Left hindlimb (tissue), 1 donor: ENCODE measurements around the gene NACA.
A peak's percentile ranks its signal among the peaks of the same experiment; 100 is the strongest.
"Not testable (repeated sequence)": the region's sequence is repeated elsewhere in the genome, so short reads cannot be mapped to it uniquely, and the experiment has no call there.

ENCODE experiments used
- DNase-seq: peaks from one replicate; pipeline ENCODE4 v3.0.0-alpha.2; 2018

The NACA gene

DNA sequence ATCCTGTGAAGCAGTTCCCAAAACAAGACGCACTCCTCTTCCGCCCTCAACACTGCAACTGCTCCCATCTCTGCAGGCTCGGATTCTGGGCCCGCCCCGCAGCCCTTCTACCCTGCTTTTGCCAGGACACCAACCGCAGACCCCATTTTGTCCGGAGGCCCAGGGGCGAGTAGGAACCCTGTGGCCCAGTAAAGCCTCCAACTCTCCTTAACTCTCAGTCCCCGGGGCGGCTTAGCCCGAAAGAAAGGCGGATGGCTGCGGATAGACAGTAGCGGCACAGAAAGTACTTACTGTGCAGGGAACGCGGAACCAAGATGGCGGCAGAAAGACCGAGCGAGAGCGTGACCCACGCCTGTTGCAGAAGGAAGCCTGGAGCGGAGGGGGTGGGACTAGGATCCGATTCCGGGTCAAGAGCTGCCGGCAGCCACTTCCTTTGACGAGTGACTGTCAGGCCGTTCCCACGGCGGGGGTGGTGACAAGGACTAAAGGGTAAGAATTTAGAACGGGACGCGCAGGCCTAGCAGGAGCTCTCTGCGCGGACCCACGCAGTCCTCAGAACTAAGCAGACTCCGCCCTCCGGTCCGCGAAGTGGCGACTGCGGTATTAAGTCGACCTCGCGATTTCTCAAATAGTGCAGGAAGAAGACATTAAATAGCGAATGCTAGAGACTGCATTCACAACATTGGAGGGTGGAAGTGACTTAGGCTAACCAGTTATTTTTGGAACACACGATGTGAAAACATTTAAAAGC is at the start of gene NACA:
TSS of gene NACA (minus strand) at position 328 of the 751 bp plus-strand sequence. CDS start 778 bp downstream, outside the sequence.
- peak; percentile 99 for DNase-seq

DNA sequence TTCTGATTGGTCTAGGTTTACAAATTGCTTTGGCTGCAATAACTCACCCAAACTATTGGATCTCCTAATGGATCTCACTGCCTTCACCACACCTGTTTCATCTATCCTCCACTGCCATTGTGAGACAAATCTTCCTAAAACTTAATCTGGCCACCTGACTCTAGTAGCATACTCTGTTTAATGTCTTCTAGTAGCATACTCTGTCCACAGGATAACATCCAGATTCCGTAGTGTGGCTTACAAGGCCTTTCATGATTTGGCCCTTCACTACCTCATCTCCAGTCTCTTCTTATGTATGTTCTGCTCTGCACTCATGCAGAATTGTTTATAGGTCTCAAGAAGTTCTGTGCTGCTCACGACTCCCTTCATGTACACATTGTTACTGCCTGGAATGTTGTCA is 48.0 kb upstream of the NACA start:
- no peak for DNase-seq

DNA sequence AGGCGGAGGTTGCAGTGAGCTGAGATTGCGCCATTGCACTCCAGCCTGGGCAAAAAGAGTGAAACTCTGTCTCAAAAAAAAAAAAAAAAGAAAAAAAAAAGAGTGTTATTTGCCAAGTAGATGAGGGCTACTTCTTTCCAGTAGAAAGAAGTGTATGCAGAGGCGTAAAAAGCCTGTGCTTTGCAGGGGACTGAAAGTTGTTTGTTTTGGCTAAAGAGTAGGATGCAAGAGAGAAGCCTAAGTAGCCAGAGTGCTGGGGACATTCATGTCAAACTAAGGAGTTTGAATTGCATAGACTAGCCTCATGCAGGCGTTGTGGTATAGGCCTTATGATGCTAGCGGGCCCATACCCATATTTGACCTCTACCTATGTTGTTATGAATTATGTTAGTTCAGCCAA is 47.5 kb upstream of the NACA start:
- no peak for DNase-seq

DNA sequence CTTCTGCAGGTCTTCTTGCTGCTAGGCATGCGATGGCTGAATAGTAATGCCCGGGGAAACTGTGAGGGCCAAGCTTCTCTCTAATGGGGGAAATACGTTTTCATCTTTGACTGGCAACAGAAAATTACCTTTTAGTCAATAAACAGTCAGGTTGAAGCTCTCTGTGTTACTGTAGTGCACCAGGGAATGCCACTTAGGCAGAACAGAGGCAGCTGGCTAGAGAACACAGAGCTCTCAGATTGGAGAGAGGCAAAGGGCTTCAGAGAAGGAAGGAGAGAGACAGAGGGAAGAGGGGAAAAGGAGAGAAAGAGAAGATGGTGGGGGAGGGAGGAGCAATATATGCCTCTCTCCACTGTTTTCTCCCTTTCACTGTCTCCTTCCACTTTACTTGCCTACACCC is 44.8 kb upstream of the NACA start:
- DNase-seq: no peak

DNA sequence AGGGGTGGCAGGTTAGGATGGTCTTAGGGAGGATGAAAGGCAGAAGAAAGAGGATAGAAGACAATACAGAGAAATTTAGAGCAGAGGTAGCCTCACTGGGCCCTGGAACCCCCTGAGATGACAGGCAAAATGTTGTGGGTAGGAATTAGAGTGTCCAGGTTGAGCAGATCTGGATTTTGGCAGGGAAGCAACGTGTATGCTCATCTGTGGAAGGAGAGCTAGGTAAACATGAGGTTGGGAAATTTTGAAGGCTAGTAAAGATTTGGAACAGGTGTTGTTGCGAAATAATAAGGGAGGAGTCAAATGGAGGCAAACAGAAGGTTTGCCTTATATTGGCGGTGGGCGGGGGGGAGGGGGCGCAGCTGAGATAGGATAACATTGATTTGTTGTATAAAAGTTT is 43.3 kb upstream of the NACA start:
- DNase-seq: no peak

DNA sequence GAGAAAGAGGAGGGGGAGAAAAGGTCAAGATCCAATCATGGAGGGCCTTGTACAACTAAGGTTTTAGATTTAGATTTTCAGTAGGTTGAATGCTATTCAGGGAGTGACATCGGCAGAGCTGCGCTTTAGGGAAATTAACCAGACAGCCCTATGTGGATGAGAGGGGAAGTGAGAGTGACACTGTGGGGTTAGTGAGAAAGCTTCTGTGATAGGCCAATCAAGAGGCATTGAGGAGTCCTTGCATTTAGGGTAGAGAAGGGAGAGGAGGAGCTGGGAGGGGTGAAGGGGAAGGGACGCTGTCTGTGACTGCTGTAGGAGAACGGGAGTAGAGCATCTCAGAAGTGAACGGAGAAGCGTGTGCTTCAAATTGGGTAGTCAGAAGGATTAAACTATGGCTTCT is 41.4 kb upstream of the NACA start:
- no peak for DNase-seq

DNA sequence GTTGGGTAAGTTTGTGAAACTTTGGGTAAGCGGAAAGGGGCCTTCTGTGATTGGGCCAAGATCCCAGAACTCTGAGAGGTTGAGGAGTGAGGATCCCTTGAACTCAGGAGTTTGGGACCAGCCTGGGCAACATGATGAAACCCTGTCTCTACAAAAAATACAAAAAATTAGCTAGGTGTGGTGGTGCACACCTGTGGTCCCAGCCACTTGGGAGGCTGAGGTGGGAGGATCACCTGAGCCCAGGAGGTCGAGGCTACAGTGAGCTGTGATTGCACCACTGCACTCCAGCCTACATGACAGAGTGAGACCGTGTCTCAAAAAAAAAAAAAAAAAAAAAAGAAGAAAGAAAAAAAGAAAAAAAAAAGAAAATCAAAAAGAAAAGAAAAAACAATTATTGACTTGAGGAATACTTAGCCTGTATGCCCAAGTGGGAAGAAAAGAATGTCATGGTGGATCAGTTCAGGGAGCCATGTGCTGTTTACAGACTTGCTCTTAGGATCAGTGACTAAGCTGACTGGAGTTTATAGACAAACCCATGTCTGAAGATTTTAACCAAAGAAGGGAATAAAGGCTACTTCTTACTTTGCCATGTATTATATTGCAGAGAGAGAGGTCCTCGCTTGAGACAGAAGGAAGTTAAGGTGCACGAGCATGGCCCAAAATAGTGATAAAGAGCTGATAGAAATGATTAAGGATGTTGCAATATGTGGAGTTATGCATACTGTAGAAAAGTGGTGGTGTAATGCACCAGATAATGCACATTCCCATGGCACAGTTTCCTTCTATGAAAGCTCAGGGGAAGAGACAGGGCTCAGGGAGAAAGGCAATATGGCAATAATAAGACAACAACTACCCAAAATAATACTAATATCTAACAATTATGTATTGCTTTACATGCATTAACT is 38.9 kb upstream of the NACA start:
- DNase-seq: no peak

DNA sequence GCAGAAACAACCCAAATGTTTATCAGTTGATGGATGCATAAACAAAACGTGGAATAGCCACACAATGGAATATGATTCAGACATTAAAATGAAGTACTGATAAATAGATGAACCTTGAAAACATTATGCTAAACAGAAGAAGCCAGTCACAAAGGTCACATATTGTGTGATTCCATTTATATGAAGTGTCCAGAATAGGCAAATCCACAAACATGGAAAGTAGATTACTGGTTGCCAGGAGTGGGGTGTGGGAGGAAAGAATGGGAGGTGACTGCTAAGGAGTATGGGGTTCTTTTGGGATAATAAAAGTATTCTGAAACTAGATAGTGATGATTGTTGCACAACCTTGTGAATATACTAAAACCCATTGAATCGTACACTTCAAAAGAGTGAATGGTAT is 36.7 kb upstream of the NACA start:
- no peak for DNase-seq

DNA sequence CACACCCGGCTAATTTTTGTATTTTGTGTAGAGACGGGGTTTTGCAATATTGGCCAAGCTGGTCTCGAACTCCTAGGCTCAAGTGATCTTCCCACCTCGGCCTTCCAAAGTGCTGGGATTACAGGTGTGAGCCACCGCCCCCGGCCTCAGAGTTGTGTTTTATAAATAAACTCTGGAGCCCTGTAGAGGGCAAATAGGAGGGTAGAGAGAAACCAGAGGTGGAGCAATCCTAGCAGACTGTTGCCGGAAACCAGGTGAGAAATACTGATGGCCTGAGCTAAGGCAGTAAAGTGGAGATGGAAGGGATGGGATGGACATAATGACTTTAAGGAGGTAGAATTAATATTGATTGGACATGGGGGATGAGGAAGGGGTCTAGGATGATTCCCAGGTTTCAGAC is 35.4 kb upstream of the NACA start:
- no peak for DNase-seq

DNA sequence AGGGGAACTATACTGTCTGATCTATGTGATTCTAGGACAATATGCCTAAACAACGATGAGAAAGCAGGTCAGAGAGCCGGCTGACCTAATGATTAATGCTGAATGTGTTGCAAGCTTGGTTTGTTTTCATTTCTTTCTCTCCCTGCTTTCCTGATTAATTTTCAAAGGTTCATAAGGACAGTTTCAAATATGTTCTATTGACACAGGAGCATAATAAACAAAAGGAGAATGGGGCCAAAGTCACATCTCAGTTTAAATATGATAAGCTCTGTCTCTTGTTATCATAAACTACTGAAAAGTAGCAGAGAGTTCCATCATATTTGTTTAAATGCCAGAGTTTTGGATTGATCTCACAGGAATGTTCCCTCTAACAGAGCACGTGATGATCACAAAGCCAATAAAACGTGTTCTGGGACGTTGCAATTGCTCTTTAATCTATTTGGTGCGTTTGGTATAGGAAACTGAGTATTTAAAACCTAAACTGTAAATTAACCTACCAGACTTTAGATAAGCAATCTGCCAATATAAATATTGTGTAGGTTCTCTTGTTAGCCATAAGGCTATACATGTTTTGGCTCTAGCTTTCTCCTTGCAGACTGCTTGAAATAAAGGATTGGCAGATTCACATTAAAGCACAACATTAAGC is 34.3 kb upstream of the NACA start:
- no peak for DNase-seq

DNA sequence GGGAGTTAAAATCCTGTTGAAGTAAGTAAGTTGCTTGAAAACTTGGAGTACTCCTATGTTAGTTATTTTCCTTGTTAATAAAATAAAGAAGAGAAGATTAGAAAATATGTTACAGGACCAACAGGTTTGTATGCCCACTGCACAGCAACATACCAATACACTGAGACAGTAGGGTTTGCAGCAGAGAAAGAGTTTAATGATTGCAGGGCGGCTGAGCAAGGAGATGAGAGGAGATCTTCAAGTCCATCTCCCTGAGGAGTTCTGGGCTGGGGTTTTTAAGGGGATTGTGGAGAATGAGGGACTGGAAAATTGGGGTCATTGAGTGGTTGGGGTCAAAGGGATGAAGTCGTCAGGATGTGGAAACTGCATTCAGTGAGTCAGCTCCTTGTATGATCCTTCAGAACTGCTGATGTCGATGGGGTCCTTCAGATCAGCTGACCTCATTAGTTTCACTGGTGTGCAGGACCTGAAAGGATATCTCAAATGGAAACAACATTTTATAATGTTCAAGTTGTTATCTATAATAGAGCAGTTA is 33.7 kb upstream of the NACA start:
- no peak for DNase-seq

DNA sequence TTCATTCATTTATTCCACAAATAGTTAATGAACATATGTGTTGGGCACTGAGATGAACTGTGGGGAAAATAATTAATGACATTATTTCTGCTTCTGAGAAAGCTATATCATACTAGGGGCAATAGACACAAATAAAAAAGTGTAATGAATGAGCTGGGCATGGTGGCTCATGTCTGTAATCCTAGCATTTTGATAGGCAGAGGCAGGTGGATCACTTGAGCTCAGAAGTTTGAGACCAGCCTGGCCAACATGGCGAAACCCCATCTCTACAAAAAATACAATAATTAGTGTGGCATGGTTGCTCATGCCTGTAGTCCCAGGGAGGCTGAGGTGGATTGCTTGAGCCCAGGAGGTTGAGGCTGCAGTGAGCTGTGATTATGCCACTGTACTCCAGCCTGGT is 32.9 kb upstream of the NACA start:
- not testable (repeated sequence) for DNase-seq

DNA sequence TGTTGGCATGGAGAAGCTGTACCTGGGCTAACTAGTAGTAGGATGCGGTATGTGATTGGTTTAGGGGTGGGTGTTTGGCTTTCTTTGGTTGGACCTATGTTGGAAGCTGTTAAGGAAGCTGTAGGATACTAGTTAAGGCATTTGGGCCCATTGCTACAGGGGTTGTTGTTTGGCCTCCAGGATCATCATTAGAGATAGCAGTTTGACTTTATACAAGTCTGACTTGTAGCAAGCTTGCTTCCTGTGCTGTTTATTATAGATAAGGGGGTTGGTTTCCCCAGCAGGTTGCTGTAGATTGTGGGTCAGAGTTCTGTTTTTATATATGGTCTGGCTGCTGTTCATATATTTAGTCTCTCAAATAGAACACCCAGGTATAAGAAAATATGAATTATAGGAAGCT is 28.5 kb upstream of the NACA start:
- DNase-seq: no peak

DNA sequence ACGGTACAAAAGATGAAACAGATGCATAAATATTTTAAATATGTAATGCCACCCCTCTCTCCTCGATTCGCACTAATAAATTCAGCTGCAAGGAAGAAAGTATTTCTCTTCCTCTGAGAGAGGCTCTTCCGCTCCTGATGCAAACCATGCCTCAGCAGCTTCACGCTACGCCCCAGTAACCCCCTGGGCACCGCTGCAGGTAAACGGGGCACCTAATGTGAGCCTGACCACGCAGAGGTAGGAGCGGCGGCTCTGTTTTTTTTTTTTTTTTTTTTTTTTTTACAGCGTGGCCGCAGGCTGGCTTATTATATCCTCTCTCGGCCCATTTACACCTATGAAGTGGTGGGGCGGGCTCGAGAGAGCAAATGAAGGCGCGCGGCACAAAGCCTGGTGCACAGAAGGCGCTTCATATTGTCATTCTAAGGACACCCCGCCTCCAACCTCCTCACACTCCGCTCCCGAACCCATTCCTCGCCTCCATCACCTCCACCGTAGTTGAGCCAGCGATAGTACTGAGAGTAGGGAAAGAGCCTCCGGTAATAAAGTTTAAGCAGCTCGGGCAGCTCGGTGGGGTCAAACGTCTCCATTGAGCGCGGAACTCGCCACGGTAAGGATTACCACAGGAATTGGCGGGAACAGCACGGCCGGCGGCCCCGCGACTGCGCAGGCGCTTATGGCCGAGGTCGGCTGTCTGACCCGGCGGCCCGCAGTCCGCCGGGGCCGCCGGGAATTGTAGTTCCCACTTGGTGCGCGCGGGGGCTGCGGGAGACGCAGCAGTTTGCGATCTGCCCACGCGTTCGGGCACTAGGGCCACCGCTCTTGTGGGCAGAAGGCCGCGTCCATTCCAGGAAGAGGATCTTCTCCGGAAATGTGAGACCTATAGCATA is 26.9 kb upstream of the NACA start, which contains the start of gene PRIM1:
TSS of gene PRIM1 (minus strand) at position 612 of the 887 bp plus-strand sequence. CDS start at position 587, 25 bp downstream.
- peak; percentile 89 for DNase-seq

DNA sequence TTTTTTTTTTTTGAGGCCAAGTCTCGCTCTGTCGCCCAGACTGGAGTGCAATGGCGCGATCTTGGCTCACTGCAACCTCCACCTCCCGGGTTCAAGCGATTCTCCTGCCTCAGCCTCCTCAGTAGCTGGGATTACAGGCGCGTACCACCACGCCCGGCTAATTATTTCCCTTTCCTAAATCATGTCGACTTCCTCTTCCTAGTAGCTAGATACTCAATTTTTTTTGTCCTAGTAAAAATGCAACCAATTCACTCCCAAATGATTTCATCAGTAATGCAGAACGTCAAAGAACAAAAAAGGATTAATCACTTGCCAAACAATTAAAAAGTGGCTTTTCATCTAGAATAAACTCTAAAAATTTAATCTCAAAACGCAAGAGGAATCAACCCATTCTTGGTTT is 25.5 kb upstream of the NACA start:
- not testable (repeated sequence) for DNase-seq

DNA sequence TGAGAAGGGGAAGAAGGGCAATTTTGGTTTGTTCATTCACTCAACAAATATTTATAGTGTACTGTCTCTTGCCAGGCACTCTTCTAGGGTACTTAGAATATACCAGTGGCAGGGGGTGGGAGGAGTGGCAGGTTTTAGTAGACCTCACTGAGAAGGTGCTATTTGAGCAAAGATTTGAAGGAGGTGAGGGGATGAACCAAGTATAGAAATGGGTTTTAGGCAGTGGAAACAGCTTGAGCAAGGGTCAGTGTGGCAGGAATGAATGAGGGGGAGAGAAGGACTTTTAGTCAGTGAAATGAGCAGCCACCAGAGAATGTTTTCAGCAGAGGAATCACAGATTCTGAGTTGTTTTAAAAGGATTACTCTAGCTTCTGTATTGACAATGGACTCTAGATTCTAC is 24.8 kb upstream of the NACA start:
- no peak for DNase-seq

DNA sequence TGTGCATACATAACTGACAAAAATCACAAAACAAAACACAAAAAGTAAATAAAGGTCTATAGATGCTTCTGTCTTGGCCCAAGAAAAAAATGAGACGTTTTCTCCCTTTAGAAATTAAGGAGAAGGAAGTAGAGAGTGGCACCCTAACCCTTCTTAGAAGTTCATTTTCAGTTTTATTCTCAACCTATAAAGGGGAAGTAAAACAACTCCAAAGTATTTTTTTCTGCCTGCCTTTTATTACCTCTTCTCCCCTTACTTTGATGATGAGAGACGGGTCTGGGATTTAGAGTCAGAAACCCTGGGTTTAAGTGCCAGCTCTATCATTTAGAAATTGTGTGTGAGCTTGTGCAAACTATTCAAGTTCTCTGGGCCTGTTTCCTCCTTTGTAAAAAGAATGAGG is 24.3 kb upstream of the NACA start:
- DNase-seq: no peak

DNA sequence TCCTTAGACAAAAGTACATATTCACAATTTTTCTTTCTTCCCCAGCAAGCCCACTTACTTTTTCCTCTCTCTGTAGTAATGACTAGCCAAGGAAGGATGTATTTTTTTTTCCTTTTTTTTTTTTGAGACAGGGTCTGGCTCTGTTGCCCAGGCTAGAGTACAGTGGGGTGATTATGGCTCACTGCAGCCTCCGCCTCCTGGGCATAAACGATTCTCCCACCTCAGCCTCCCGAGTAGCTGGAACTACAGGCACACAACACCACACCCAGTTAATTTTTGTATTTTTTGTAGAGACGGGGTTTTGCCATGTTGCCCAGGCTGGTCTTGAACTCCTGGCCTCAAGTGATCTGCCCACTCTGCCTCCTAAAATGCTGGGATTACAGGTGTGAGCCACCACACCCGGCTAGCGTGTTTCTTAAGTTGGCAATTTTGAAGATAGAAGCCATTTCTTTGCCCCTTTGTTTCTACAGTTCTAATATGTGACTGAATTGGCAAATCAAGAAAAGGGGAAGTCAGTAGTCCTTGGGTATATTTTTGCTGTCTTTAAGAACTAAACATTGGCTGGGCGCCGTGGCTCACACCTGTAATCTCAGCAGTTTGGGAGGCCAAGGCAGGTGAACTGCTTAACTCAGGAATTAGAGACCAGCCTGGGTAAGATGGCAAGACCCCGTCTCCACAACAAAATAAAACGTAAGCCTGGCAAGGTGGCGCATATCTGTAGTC is 3.2 kb upstream of the NACA start:
- DNase-seq: no peak

DNA sequence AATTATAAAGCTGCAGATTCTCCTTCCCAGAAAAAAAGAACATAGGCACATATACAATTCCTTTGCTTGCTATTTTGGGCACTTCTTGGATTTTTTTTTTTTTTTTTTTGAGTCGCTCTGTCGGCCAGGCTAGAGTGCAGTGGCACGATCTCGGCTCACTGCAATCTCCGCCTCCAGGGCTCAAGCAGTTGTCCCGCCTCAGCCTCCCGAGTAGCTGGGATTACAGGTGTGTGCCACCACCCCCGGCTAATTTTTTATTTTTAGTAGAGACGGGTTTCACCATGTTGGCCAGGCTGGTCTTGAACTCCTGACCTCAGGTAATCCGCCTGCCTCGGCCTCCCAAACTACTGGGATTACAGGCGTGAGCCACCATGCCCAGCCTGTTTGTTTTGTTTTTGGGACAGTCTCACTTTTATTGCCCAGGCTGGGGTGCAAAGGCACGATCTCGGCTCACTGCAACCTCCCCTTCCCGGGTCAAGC is 1.1 kb upstream of the NACA start:
- not testable (repeated sequence) for DNase-seq

DNA sequence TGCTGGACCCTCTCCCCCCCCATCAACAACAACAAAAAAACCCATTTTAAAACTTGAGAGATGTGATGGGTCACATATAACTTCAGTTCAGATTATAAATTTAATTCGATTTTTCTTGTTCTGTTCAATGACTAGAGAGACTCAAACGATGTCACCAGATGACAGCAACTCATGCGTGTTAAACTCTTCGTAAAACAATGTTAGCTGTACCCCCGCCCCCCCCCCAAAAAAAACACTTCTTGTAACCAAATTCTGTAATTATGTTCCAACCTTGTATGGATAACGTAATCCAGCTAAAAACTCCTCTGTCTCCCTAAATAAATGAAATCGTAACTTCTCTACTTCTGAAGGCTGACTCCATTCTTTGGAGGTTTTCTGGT is 614 bp upstream of the NACA start:
- no peak for DNase-seq

DNA sequence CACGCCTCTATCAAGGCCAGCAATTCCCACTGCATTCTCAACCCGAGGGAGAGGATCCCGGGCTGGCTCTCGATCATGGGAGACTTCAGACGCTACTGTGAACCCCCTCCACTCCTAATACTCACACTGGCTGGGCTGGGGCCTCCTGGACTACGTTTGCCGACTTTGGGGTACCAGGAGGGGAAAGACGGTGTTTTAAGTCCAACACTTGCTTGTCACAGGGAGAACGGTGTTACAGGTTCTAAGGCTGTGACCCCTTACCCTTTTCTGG is 463 bp downstream of the NACA start:
- DNase-seq: no peak
